Type B pancreatic cell (in vitro differentiated cells): ENCODE results near the gene MYO3B. TPM values are rescaled to one million over a fixed set of nuclear protein-coding genes. Genes with fewer than 3 reads are reported as not detected.
"Not testable (repeated sequence)": the region's sequence is repeated elsewhere in the genome, so short reads cannot be mapped to it uniquely, and the experiment has no call there.

ENCODE experiments used
- DNase-seq: peaks from one replicate; pipeline ENCODE4 v3.0.0; 2021; ENCODE audit warnings: mixed read lengths; ENCODE audit not compliant: unreplicated experiment; ENCODE audit errors: extremely low spot score
- H3K27ac Mint-ChIP-seq: 2 replicates; pipeline ENCODE4 v1.8.0; 2021; ENCODE audit warnings: mild to moderate bottlenecking, mixed read lengths
- H3K27me3 Mint-ChIP-seq: 2 replicates; pipeline ENCODE4 v1.8.0; 2021; ENCODE audit warnings: mixed read lengths
- H3K36me3 Mint-ChIP-seq: 2 replicates; pipeline ENCODE4 v1.8.0; 2021; ENCODE audit warnings: mixed read lengths
- H3K4me1 Mint-ChIP-seq: one replicate; pipeline ENCODE4 v1.8.0; 2021; ENCODE audit warnings: mixed read lengths; ENCODE audit not compliant: unreplicated experiment
- H3K4me3 Mint-ChIP-seq: 2 replicates; pipeline ENCODE4 v1.8.0; 2021; ENCODE audit warnings: mild to moderate bottlenecking, mixed read lengths
- H3K9me3 Mint-ChIP-seq: 2 replicates; pipeline ENCODE4 v1.8.0; 2021; ENCODE audit warnings: mixed read lengths
- CTCF ChIP-seq: fragments of 200-600 bp; sonication (generic); conservative IDR thresholded peaks from 2 replicates; pipeline ENCODE4 v1.5.0; 2021; ENCODE audit warnings: antibody characterized with exemption, mild to moderate bottlenecking
- total RNA-seq: library from RNA; stranded (reverse); gene quantifications from 2 replicates; pipeline ENCODE4 v1.2.1, GENCODE V29; 2021; ENCODE audit warnings: low replicate concordance

MYO3B gene
- total RNA-seq, 1 donor from 2014 or later, result 0.46 TPM

- Mint-ChIP-seq H3K27ac (no peak overlapping the region), H3K4me3 (no peak overlapping the region), H3K36me3 (no peaks in the 10 kb centered on the region), H3K27me3 (peaks cover 12% of the 10 kb centered on the region), H3K4me1 (no peaks in the 10 kb centered on the region), H3K9me3 (peaks cover 13% of the 10 kb centered on the region)
- no peak for TF ChIP-seq CTCF
- no peak for DNase-seq
These were observed 83.6 kb downstream of the MYO3B start for GRCh38 chr2:170261566-170261965.

GRCh38 chr2:170262343-170262742, 84.4 kb downstream of the MYO3B start:
- Mint-ChIP-seq H3K9me3 (peaks cover 13% of the 10 kb centered on the region), H3K27ac (no peak overlapping the region), H3K27me3 (peaks cover 9% of the 10 kb centered on the region), H3K36me3 (no peaks in the 10 kb centered on the region), H3K4me1 (no peaks in the 10 kb centered on the region), H3K4me3 (no peak overlapping the region)
- no peak for DNase-seq
- TF ChIP-seq CTCF, result no peak

- H3K36me3 Mint-ChIP-seq, result no peaks in the 10 kb centered on the region
- TF ChIP-seq CTCF, result no peak
- no peaks in the 10 kb centered on the region for H3K4me1 Mint-ChIP-seq
- H3K9me3 Mint-ChIP-seq, result peaks cover 13% of the 10 kb centered on the region
- H3K27me3 Mint-ChIP-seq, result peaks cover 5% of the 10 kb centered on the region
- H3K4me3 Mint-ChIP-seq, result no peak overlapping the region
- DNase-seq, result no peak
- H3K27ac Mint-ChIP-seq, result no peak overlapping the region
These were observed 84.9 kb downstream of the MYO3B start for GRCh38 chr2:170262806-170263205.

GRCh38 chr2:170263728-170264521, 86.0 kb downstream of the MYO3B start:
- not testable (repeated sequence) for H3K27me3 Mint-ChIP-seq, H3K27ac Mint-ChIP-seq, H3K4me3 Mint-ChIP-seq, DNase-seq, H3K36me3 Mint-ChIP-seq, H3K4me1 Mint-ChIP-seq
- peaks cover 13% of the 10 kb centered on the region for H3K9me3 Mint-ChIP-seq

GRCh38 chr2:170264522-170264860, 86.5 kb downstream of the MYO3B start:
- Mint-ChIP-seq H3K36me3 (no peaks in the 10 kb centered on the region), H3K4me3 (no peak overlapping the region), H3K9me3 (peaks cover 13% of the 10 kb centered on the region), H3K27ac (no peak overlapping the region), H3K4me1 (no peaks in the 10 kb centered on the region), H3K27me3 (no peaks in the 10 kb centered on the region)
- no peak for TF ChIP-seq CTCF
- DNase-seq, result no peak

GRCh38 chr2:170264865-170265264, 86.9 kb downstream of the MYO3B start:
- Mint-ChIP-seq H3K36me3 (no peaks in the 10 kb centered on the region), H3K4me1 (no peaks in the 10 kb centered on the region), H3K27ac (no peak overlapping the region), H3K4me3 (no peak overlapping the region), H3K9me3 (peaks cover 13% of the 10 kb centered on the region), H3K27me3 (no peaks in the 10 kb centered on the region)
- no peak for DNase-seq
- no peak for TF ChIP-seq CTCF
